HG03457 (cell line): ENCODE data around the gene SDHC.
"Not testable (repeated sequence)": the region's sequence is repeated elsewhere in the genome, so short reads cannot be mapped to it uniquely, and the experiment has no call there.

Source experiments
- ATAC-seq: cut with Tn5 transposase; IDR thresholded peaks from one replicate; pipeline ENCODE4 v1.9.1; 2021; ENCODE audit warnings: moderate number of reproducible peaks; ENCODE audit not compliant: unreplicated experiment

SDHC gene

GRCh38 chr1:161381707-161382106, 67.5 kb downstream of the SDHC start:
- ATAC-seq: no peak

GRCh38 chr1:161382214-161383019, 68.2 kb downstream of the SDHC start:
- ATAC-seq: no peak

- ATAC-seq: no peak
Measured at GRCh38 chr1:161388639-161389038, 74.5 kb downstream of the SDHC start.

GRCh38 chr1:161389158-161389557, 75.0 kb downstream of the SDHC start:
- not testable (repeated sequence) for ATAC-seq

- ATAC-seq: peak; percentile 72
Measured at GRCh38 chr1:161389691-161390558, 75.7 kb downstream of the SDHC start.

GRCh38 chr1:161390559-161390858, 76.3 kb downstream of the SDHC start:
- ATAC-seq: no peak

- not testable (repeated sequence) for ATAC-seq
Measured at GRCh38 chr1:161391136-161391535, 77.0 kb downstream of the SDHC start.

GRCh38 chr1:161391611-161392010, 77.4 kb downstream of the SDHC start:
- no peak for ATAC-seq

- ATAC-seq: no peak
Measured at GRCh38 chr1:161393151-161393550, 79.0 kb downstream of the SDHC start.

- not testable (repeated sequence) for ATAC-seq
Measured at GRCh38 chr1:161397038-161397437, 82.9 kb downstream of the SDHC start.

- ATAC-seq: no peak
Measured at GRCh38 chr1:161398900-161399256, 84.7 kb downstream of the SDHC start.

- peak; percentile 52 for ATAC-seq
Measured at GRCh38 chr1:161399257-161399998, 85.2 kb downstream of the SDHC start.

- no peak for ATAC-seq
Measured at GRCh38 chr1:161402446-161402845, 88.3 kb downstream of the SDHC start.

GRCh38 chr1:161404051-161404597, 89.9 kb downstream of the SDHC start:
- ATAC-seq: no peak

- ATAC-seq: not testable (repeated sequence)
Measured at GRCh38 chr1:161406551-161406950, 92.4 kb downstream of the SDHC start.

- no peak for ATAC-seq
Measured at GRCh38 chr1:161407451-161407985, 93.3 kb downstream of the SDHC start.

- ATAC-seq: no peak
Measured at GRCh38 chr1:161408429-161409052, 94.4 kb downstream of the SDHC start.

GRCh38 chr1:161409848-161410635, 95.9 kb downstream of the SDHC start:
- ATAC-seq: not testable (repeated sequence)

- not testable (repeated sequence) for ATAC-seq
Measured at GRCh38 chr1:161410636-161410970, 96.4 kb downstream of the SDHC start.
